Measurements from ENCODE around the gene ACOX3.

ACOX3 gene

DNA sequence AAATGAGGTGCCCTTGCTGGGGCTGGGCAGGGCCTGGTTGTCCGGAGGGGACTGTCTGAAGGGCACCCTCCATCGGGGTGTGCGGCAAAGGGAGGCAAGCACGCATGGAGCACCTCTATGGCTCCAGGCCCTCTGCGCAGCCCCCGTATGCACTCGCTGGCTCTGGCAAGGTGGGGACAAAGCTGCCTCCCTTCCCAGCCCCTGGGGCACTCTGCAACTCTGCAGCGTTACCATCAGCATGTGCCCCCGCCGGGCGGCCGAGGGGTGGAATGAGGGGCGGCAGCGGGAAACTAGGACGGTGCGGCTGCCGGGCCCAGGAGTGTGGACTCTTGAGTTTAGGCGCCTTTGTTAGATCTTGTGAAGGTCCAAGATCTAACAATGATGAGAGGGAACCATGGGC lies 26.5 kb upstream of the ACOX3 start:
- DNase-seq = no peak

DNA sequence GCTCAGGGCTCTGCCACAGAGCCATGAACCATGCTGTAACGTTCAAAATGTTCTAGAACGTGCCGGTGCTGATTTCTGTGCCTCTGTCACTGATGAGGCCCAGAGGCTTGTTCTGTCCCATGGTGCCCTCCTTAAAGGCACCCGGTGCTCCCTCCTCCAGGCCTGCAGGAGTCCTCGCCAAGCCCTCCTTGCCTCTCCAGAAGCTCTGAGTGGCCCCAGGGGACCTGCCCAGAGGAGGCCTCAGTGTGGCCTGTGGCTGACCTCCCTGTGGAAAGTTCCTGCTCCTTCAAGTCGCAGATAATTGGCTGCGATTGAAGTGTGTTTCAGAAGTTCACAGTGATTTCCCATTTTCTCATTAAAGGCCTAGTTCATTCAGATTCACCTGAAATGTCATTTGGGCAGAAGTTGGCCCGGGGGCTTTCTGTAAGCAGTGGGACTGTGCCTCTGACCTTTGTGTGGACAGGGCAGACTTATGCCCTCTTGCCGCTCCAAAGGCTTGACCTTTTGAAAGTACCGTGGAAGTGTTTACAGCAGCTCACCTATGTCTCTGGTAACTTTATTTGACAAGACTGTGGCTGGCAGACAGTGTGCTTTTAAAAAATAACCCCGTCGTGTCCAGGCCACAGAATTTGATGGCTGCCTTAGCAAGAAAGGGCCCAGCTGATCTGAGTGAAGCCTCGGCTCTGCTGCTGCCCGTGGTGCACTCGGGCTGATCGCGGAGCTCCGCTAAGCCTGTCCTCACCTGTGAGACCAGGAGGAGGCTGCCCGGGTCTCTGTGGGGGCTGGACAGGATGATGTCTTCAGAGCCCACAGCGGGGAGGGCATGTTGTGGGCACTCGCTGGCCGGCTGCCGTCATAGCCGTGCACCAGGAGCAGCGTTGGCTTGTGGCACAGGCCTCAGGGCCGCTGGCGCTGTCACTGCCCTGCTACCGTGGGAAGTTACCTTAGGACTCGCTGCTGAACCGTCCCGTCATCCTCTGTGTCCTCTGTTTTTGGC lies 25.4 kb upstream of the ACOX3 start:
- no peak for DNase-seq

DNA sequence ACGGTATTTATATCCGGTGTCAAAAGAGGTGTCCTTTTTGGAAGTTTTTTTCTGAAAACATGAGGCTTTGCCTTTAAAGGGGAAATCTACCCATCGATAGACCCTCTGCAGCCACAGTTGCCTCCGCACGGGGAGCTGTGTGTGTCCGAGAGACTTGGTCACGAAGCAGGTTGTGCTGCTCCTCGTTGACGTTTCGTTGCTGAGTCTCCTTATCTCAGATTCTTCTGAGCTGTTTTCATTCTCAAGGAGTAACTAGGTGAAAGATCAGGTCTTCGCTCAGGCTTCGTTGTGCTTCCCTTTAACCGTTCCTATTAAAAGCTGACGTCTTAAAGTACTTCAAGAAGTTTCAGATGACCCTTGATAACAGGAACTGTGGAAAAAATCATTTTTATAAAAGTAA lies 23.9 kb upstream of the ACOX3 start:
- DNase-seq = no peak

DNA sequence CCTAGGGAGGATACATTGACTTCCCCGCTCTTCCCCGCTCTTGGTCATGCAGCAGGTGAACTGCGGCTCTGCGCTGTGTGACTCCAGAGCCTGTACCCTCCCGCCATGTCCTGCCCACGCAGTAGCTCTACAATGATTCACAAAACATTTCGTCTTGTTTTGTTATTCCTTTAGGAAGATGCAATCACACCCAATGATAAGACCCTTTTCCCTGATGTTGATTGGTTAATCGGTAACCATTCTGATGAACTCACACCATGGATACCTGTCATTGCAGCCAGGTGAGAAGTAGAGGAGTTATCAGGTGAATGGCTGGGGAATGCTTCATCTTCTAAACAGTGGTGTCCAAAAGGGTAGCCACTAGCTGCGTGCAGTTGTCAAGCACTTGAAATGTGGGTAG lies 23.3 kb upstream of the ACOX3 start:
- DNase-seq = no peak

DNA sequence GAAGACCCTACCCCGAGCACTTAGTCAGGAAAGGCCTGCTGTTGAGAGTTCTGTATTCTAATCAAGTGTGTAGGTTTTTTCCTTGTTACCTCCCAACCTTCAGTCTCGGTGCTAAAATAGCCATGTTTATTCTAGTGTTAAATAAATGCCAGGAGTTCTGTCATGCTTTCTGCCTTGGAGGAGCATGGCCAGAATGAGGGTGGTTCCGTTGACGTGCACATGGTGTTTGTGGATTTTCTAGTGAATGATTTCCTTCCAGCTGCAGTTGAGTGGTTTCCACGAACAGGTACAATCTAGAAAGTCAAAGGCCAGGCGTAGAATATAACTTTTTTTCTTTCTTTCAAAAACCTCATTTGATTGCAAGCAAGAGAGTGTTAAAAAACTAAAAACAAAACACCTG lies 21.1 kb upstream of the ACOX3 start:
- no peak for DNase-seq

DNA sequence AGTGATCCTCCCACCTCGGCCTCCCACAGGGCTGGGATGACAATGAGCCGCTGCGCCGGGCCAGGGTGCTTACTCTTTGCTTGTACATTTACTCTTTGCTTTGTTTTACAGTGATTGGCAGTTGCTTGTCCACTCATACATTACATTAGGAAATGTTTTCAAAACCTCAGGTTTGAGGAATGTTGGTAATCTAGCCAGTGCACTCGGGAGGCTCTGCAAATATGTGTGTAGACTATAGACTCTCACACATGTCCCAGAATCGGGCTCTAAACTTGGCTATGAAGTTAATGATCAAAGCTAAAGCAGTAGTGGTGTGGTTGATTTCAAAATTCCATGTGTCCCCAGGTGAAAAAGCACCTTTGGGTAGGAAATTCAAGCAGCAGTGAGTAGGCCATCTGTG lies 20.6 kb upstream of the ACOX3 start:
- no peak for DNase-seq

DNA sequence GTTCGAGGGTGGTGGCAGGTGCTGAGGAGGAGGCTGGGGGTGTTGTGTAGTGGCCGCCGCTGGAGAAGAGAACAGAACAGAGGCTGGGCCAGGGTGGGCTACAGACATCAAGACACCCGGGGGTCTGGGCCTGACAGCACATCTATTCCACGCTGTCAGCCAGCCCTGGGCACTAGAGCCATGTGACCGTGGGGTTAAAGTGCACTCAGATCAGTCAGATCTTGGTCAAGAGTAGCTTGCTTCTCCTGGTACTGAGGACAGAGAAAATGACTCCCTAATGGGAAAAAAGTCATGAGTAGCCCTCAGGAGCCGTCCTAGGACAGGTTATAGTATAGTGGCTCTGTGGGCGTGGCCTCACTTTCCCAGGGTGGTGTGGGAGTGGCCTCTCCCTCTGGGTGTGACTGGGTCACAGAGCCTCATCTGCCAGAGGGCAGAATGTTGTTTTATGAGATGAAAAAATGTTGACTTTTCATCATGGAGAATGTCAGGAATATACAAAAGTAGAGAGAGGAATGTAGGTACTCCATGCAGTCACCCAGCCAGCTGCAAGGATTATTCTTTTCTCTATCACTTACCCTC lies 19.4 kb upstream of the ACOX3 start:
- no peak for DNase-seq

DNA sequence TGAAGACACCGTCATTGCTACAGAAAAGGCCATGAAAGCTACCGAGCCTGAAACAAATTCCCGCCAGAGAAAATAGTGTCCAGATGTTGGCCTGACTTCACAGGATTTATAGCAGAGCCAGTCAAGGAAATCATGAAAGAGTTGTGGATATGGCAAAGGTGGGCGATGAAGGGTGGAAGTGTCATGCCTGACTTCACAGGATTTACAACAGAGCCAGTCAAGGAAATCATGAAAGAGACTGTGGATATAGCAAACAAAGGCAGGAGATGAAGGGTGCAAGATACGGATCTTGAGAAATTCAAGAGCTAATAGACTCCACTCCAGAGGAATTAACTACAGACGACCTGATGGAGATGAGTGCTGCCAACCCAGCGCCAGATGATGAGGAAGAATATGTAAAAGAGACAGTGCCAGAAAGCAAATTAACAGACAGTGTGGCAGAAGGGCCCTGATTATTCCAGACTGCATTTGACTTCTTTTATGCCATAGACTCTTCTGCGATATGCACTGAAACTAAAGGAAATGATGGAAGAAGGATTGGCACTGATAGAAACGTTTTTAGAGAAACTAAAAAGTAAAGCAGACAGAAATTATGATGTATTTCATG lies 17.2 kb upstream of the ACOX3 start:
- DNase-seq = no peak

DNA sequence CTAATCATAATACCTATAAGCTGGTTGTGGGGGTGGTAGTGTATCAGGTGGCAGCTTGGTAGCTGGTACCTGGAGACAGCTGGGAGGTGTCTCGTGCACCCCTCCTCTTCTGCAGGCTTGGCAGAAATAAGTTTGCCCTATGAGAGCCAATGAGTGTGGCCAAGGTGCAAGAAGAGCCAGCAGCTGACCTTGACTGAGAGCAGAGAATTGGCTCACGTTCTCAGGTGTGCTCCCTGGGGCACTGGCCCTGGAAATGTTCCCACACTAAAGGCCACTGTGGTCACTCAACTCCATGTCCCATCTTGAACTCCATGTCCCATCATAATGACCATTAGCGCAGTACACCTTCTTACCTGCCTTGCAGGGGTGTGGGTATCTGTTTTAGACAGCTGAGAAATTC lies 13.4 kb upstream of the ACOX3 start:
- DNase-seq = no peak

DNA sequence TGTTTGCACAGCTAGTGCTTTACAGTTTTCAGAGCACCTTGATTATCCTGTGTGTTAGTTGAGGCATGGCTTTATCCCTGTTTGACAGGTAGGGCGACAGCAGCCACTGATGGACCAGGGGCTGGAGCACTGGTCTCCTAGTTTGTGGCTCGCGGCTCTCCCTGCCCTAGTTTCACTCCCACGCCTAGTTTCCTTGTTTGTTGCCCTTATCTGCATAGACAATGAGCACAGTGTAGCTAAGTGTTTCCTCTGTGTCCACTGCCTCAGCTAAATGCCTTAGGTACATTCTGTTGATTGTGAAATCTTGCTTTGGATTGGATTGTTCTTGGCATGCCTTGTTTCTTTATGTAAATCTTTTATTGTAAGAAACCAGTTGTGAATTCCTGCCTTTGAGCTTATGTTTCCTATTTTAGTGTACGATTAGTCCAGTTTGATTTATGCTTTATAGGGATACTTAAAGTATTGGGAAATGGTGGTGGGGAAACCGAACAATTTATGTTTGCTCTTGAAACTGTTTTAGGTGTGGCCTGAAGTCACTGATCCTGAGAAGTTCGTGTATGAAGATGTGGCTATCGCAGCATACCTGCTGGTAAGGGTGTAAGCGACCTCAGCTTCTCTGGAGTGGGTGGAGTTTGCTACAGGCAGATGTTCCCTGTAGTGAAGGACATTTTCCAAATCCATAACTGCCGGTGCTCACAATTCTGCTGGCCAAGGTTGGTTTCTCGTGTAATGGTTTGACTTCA lies 11.1 kb upstream of the ACOX3 start:
- DNase-seq = no peak

DNA sequence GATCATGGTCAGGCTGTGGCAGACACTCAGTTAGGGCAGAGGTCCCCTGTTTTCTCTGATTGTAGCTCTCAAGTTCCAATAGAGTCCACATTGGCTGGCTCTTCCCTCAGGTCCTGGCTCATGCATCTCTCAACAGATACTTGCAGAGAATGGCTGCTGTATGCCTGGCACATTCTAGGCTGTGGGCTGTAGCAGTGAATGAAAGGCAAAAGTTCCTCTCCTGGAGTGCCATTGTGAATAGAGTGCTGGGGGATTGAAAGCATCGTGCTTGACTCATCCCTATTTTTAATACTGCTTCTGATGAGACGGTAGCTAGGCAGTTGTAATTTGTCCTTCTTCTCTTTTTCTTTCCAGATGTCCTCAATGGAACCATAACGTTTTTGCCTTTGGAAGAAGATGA lies 5.6 kb upstream of the ACOX3 start:
- no peak for DNase-seq

DNA sequence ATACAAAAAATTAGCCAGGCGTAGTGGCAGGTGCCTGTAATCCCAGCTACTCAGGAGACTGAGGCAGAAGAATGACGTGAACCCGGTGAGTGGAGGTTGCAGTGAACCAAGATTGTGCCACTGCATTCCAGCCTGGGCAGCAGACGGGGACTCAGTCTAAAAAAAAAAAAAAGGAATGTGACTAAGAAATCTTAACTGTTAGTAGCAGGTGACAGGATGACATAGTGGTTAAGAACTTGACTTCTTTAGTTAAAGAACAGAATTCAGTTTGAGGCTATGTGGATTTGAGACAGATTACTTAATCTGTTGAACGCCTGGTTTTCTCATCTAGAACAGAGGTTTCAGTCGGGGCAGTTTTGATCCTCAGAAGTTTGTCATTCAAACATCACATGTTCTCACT lies 3.3 kb upstream of the ACOX3 start:
- no peak for DNase-seq

DNA sequence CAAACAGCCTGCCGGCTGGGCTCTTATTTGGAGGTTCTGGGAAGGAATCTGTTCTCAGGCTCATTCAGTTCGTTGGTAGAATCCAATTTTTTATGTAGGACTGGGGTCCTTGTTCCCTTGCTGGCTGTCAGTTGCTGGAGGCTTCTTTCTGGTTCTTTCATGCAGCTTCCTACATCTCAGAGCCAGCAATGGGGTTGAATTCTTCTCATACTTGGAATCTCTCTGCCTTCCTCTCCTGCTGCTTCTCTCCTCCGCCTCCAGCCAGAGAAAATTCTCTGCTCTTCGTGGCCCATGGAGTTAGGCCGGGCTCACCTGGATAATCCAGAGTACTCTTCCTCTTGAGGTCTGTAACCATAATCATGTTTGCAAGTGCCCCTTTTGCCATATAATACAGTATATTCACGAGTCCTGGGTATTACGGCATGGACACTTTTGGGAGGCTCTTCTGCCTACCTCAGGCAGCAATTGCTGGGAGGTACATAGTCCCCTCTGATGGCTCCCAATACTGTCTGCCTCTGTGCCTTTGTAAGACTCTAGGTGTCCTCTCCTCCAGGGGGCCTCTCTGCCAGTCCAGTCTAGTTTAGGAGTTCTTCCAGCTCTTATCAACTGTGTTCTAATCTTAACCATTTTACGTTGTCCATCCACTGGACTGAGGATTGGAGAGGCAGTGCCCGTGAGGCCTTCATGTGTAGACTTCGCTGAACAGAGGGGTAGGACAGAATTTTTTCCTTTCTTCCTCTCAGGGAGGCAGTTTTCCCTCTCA lies 2.3 kb upstream of the ACOX3 start:
- DNase-seq = no peak

DNA sequence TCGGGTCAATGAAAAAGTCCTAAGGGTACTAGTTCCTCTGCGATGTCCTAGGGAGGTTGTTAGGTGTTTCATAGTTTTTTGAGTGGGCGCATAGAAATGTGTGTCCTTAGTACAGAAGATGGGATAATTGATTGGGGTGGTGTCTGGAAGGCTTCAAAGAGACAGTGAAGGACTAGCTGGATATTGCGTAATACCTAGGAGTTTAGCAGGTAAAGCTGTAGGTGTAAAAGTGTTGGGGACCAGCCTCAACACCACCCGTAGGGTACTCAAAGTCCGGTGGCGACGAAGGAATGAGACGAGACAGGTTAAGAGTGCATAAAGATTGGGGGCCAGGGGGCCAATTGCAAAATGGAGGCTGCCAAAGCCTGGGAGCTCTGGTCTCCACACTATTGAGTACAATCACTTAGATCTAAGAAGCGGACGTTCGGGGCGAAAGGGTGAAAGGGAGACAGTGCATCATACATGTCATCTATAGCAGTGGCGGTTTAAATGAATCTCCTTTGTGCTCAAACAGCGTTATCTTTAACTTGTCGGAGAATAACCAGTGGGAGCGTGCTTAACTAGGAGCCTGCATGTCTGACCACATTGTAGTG lies 1.1 kb upstream of the ACOX3 start:
- no peak for DNase-seq

DNA sequence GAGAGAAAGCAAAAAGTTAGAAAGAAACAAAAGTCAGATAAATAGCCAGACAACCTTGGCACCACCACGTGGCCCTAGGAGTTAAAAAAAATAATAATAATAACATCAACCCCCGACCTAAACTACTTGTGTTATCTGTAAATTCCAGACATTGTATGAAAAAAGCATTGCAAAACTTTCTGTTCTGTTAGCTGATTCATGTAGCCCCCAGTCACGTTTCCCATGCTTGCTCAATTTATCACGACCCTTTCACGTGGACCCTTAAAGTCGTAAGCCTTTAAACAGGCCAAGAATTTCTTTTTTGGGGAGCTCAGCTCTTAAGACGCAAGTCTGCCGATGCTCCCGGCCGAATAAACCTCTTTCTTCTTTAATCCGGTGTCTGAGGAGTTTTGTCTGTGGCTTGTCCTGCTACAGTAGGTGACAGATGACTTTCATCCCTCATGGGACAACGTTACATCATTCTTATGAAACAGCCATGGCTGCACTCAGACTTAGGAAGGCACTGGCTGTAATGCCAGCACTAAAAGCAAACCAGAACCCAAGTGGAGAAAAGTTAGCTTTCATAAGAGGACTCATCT lies 520 bp downstream of the ACOX3 start:
- no peak for DNase-seq

DNA sequence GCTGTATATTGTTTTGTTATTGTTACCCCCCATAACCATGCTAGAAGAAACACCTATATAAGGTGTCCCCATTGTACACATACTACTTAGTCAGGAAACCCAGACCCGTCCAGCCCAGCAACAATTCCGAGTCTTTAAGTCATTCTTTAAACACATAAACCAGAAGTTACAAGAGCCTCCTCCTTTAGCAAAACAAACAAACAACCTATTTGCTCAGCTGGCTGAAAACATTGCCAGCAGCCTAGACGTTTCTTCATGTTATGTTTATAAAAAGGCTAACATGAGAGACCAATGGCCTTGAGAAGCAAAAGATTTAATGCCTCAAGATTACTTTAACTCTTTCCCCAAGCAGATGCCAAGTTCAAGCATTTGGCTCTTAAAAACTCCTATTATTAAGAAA lies 1.4 kb downstream of the ACOX3 start:
- no peak for DNase-seq

DNA sequence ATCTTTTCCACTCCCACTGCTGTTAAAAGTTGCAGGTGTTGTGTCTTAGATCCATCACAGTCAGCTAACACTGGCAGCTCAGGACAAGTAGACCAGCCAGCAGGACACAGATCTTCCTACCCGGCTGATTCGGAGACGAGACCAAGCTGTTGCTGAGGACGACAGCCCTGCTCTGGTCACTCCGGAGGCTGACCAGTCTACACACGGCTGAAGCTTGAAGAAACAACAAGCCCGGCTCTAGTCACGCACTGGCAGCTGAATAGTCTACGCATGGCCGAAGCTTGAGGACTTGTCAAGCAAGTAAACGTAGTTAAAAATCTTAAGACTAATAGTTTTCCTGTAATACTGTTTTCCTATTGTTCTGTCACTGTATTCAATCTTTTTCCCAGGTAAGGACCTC lies 1.8 kb downstream of the ACOX3 start:
- no peak for DNase-seq

DNA sequence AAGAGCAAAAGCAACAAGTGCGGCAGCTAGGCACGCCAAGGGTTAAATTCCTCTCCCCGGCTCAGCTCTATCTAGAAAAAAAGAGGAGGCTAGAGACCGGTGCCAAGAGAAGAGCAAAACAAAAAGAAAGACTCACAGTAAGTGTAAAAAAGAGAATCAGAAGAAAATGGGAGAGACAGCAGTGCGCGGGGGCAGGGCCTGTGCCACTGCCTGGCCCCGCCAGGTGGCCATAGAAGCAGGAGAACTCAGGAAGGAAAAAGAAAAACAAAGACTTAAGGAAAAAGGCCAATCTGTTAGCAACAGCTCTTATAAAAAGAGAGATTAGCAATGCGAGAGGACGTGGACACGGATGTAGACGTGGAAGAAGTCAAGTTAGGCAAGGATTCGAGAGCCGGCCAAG lies 3.2 kb downstream of the ACOX3 start:
- no peak for DNase-seq

DNA sequence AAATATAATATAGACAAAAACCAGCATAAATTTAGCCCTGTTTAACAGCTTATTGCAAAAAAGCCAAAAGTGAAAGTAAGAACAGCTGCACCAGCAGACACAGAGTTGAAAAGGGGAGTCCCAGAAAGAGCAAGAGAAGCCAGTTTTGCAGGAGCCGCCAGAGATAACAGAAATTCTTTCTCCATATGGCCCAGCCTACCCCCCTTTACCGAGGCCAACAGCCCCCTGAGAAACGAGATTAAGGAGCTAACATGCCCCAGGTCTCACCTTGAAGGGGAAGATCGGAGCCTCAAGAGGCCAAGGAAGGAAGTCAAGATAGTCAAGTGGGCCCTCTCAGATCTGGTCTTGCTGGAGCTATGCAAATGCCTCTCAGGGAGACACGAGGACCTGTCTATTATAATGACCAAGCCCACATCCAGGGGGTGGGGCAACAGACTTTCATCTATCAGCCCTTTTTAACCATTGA lies 4.8 kb downstream of the ACOX3 start:
- DNase-seq = no peak

DNA sequence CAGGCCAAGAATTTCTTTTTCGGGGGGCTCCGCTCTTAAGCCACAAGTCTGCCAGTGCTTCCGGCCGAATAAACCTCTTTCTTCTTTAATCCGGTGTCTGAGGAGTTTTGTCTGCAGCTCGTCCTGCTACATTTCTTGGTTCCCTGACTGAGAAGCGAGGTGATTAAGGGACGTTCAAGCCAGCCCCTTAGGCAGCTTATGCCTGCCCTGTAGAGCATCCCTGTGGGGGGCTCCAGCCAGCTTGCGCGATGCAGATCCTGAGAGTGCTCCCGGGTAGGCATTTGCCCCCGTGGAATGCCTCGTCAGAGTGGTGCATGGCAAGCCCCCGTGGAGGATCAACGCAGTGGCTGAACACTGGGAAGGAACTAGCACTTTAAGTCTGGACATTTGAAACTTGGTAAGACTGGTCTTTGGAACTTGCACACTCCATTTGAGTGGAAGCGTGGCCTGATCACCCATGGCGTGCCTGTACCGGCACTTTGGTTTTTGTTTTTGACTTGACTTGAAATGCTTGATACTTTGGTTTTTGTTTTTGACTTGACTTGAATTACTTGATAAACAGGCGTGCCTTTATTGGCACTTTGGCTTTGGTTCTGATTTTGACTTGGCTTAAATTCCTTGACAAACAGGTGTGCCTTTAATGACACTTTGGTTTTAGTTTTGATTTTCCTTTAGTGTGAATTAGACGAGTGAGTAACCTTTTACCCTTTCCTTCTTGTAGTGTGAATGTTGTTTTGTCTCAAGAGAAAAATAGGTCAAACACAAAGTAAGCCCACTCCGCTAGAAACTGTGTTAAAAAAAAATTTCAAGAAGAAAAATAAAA lies 6.1 kb downstream of the ACOX3 start:
- DNase-seq = no peak

DNA sequence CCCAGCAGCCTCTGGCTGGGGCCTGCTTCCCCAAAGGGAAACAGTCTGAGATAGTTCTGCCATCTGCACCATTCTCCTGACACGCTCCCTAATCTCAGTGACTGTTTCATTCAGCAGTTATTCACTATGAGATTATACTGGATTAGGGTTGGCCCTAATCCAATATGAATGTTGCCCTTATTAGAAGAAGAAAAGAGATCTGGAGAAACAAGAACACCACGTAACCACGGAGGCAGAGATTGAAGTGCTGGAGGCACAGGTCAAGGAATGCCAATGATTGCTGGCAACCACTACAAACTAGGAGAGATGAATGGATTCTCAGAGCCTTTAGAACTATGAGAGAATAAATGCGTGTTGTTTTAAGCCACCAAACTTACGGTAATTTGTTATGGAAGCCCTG lies 7.4 kb downstream of the ACOX3 start:
- DNase-seq = no peak
